Stimulated activated CD4-positive, alpha-beta T cell treated with anti-CD3 and anti-CD28 coated beads, Interleukin-12 subunit alpha, Interleukin-12 subunit beta, amount 100 ng/mL, for 48 hours (primary cell): ENCODE measurements around the gene ODAPH.
A peak's percentile ranks its signal among the peaks of the same experiment; 100 is the strongest.
"Not testable (repeated sequence)": the region's sequence is repeated elsewhere in the genome, so short reads cannot be mapped to it uniquely, and the experiment has no call there.

Source experiments
- DNase-seq, 3 donors: peaks; one replicate each; pipeline ENCODE4 v3.0.0-alpha.2; 2020; ENCODE audit warnings: low read depth in 2 of 3, low spot score in 1 of 3

The ODAPH gene

GRCh38 chr4:75555294-75556164 lies at the start of gene ODAPH:
Gene ODAPH (plus strand): TSS chr4:75556066. CDS start chr4:75556083, 17 bp downstream.
- DNase-seq: peak in 2 of 3 donors; percentile 6 to 13

DNA sequence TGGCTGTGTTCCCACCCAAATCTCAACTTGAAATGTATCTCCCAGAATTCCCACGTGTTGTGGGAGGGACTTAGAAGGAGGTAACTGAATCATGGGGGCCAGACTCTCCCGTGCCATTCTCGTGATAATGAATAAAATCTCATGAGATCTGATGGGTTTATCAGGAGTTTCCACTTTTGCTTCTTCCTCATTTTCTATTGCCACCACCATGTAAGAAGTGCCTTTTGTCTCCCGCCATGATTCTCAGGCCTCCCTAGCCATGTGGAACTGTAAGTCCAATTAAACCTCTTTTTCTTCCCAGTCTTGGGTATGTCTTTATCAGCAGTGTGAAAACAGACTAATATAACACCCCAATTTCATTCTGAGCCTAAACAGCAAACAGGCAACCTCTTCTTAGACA lies 46.3 kb upstream of the ODAPH start:
- DNase-seq: not testable (repeated sequence)

- no peak for DNase-seq
Measured at GRCh38 chr4:75511841-75512240, 44.0 kb upstream of the ODAPH start.

DNA sequence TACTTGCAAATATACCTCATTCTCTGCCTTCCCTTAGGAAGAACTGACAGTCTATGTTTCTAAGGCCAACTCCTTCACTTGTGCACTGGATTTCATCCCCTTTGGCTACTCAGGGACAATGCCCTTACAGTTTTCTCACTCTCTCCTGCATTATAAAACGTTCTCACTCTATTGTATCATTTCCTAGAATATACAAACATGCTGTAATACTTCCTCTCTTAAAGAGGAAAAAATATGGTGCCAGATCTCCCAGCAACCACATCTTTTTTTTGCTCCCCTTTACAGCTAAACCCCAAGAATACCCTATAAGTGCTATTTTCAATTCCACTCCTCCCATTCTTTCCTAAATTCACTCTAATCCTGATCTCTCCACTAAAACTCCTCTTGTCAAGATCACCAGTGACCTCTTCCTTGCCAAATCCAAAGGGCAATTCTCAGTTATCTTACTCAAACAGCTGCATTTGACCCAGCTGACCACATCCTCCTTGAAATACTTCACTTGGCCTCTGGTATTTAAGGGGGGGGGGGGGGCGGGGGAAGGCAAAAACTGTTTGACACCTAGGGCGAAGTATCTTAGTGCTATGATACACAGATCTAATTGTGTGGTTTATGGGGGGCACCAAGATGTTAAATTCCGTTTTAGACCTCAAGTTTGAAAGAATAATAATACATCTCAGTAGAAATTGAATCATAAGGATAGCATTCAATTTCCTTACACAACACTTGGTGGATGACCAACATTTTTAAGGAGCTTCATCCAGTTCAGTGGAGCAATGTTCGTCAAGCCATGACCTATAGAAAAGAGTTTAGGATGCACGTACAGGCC lies 43.3 kb upstream of the ODAPH start:
- no peak for DNase-seq

DNA sequence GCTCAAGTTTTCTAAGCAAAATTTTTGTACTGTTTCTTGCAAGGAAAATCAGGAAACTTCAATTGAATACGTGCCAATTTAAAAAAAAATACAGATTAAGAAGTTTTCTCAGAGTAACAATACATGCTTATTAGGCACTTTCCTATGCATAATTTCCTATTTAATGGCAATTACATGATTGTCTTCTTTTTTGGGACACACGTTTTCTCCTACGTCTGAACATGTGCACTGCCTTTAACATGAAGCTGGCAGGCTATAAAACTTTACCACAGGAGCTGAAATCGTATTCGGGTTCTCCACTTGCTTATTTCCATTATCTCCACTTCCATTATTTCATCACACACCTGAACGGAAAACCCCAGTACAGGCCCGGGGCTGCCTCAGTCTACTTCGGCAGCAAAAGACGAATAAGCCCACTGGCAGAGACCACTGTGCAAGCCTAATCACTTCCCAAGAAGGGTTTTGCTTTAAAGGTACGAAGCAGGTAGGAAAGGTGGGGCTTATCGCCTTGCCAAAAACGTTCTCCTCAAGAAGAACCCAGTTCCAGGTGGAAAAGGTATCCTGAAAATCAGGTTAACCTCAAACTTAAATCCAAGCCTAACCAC lies 42.2 kb upstream of the ODAPH start:
- peak in 1 of 3 donors; percentile 14 for DNase-seq

- peak; percentile 87 to 89 (median 87) for DNase-seq
Measured at GRCh38 chr4:75514131-75514948, 41.5 kb upstream of the ODAPH start, which contains the start of the genes RCHY1 and THAP6. Gene RCHY1 (minus strand): TSS chr4:75514403. CDS start chr4:75514286, 117 bp downstream. Gene THAP6 (plus strand): TSS chr4:75514473. CDS start chr4:75515453, 980 bp downstream.

DNA sequence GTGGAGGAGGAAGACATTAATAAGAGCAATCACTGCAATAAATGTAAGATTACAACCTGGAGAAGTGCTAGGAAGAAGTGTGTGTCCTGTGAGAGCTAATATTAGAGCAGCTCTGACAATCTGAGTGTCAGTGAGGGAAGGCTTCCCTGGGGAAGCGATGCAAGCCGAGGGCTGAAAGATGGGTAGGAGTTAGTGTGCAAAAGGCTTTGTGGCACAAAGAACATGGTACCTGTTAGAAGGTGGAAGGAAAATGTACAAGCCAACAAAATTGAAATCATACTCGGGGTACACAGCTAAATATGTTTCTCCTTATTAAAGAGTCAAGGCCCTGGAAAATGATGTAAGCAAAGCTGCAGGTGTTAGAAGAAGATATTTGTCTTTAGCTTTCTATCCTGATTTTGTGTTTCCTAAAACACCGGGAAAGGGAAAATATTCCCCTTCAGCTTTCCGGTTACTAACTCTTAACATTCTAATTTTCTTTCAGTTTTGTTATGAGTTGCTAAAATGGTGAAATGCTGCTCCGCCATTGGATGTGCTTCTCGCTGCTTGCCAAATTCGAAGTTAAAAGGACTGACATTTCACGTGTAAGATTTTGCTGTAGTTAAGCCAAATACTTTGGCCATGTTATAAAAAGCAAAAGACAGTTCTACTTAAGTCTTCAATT lies 40.8 kb upstream of the ODAPH start:
- DNase-seq: peak in 1 of 3 donors; percentile 8

DNA sequence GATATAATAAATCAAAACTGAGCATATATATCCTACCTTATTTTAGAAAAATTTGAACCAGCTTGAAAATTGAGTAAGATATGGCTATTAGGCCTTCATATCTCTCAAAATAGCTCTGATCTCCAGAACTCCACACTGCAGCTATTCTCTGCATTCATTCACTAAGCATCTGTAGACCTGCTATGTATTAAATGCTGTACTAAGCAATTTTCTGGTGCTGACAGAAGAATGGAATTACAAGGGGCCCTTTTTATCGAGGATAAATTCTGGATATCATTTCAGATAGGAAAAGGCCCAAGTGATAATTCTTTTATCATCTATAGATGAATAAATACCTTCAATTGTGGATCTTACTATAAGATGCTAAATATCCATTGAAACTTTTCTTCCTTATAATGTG lies 39.7 kb upstream of the ODAPH start:
- no peak for DNase-seq

- not testable (repeated sequence) for DNase-seq
Measured at GRCh38 chr4:75519452-75519851, 36.4 kb upstream of the ODAPH start.

DNA sequence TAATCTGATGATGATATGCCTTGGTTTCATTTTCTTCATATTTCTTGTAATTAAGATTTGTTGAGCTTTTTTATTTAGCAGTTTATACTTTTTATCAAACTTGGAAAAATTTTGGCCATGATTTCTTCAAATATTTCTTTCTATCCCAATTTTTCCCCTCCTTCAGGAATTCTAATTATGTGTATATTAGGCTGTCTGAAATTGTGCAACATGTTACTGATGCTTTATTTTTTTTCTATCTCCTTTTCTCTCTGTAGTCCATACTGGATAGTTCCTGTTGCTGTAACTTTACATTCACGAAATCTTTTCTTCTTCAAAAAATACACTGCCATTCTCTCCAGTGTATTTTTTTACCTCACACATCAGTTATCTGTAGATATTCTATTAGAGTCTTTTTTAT lies 30.8 kb upstream of the ODAPH start:
- DNase-seq: no peak

DNA sequence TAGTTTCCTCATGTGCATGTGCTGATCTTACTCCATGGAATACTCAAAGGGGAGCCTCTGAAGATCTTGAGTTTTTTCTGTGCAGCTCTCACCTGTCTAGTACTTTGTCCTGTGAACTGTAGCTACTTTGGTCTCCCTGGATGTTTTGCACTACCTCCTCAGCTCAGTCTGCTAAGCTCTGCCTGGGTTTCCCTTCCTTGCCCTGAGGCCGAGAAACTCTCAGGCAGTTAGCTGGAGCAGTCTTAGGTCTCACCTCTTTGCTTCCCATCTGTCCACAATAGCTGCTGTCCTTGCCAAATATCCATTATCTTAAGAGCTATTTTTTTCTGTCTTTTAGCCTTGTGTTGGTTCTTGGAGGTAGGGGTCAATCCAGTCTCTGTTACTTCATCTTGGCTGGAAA lies 30.0 kb upstream of the ODAPH start:
- no peak for DNase-seq

DNA sequence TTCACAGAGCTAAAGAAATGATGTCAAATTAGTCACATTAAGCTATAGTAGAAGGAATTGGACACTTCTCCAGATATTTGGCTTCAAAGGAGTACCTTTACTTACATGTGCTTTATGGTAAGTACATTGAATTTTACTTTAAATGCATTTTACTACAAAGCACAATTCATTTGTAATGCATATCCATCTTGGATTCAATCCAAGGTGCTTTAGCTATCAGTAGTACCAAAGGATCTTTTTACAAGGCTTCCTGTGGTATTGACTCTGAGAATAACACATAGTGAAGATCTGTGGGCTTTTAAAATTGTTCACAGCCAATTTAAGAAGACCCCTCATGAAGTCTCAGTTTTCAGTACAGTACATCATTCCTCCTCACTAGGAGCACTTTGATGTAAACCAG lies 28.4 kb upstream of the ODAPH start:
- DNase-seq: no peak

DNA sequence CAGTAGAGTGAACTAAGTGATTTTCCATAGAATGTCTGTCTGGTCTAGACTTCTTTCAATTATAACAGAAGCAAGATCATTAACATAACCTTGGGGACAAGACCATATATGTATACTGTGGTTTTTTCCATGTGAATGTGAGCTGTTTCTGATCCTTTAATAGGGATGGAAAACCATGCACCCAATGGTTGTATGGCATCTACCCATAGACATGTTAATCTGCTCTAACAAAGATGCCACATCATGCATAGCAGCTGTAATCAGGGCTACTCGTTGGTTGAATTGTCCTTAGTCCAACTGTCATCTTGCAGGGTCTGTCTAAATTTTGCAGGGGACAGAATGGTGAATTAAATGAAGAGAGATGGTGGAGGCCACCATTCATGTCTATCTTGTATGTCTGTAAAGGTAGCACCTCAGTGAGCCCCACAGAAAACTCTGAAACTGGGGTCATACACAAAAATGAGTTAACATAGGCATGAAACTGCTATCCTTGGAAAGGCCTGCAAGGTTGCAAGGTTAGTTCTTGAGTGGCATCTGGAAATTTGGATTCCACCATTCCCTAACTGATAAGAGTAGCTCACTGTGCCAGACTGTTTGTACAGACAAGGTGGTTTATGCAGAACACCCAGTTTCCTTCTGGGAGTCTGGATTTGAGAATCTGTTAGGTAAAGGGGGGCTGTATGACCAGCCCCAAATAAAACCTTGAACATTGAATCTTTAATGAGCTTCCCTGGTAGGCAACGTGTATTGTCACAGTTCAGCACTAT lies 25.1 kb upstream of the ODAPH start:
- no peak for DNase-seq

DNA sequence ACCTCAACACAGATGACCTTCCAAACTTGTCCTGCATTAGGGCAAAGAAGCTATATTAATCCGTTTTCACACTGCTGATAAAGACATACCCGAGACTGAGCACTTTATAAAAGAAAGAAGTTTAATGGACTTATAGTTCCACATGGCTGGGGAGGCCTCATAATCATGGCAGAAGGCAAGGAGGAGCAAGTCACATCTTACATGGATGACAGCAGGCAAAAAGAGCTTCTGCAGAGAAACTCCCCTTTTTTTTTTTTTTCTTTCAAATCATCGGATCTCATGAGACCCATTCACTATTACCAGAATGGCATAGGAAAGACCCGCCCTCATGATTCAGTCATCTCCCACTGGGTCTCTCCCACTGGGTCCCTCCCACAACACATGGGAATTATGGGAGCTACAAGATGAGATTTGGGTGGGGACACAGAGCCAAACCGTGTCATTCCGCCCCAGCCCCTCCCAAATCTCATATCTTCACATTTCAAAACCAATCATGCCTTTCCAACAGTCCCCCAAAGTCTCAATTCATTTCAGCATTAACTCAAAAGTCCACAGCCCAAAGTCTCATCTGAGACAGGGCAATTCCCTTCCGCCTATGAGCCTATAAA lies 24.2 kb upstream of the ODAPH start:
- DNase-seq: not testable (repeated sequence)

DNA sequence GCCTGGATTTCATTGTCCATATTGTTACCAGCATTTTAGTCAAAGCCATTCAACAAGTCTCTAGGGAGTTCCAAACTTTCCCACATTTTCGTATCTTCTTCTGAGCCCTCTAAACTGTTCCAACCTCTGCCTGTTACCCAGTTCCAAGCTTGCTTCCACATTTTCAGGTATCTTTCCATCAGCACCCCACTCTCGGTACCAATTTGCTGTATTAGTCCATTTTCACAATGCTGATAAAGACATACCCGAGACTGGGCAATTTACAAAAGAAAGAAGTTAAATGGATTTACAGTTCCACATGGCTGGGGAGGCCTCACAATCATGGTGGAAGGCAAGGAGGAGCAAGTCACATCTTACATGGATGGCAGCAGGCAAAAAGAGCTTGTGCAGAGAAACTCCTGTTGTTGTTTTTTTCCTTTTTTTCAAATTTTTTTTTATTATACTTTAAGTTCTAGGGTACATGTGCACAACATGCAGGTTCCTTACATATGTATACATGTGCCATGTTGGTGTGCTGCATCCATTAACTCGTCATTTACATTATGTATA lies 22.5 kb upstream of the ODAPH start:
- not testable (repeated sequence) for DNase-seq

- DNase-seq: not testable (repeated sequence)
Measured at GRCh38 chr4:75533926-75534325, 21.9 kb upstream of the ODAPH start.

DNA sequence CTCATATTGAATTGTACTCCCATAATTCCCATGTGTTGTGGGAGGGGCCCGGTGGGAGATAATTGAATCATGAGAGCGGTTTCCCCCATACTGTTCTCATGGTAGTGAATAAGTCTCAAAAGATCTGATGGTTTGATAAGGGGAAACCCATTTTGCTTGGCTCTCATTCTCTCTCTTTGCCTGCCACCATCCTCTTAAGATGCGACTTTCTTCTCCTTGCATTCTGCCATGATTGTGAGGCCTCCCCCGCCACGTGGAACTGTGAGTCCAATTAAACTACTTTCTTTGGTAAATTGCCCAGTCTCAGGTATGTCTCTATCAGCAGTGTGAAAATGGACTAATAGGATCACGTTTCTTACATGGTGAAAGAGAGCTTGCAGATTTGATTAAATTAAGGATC lies 18.6 kb upstream of the ODAPH start:
- not testable (repeated sequence) for DNase-seq

DNA sequence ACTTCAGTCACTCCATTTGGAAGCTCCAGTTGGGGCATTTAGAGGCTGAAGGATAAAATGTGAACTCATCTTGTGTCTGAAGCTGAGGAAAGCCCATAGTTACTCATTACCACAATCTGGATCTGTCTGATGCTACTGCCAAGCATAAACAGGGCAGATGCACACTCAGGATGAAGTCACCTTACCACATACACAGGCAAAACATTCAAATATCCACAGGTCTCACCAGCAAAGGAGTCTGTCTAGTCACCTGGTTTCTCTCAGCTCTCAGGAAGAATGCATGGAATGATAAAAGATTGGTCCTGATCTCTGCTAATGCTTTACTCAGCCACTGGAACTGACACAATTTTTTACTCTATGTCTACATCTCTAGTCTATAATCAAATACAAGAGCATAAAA lies 13.0 kb upstream of the ODAPH start:
- no peak for DNase-seq

DNA sequence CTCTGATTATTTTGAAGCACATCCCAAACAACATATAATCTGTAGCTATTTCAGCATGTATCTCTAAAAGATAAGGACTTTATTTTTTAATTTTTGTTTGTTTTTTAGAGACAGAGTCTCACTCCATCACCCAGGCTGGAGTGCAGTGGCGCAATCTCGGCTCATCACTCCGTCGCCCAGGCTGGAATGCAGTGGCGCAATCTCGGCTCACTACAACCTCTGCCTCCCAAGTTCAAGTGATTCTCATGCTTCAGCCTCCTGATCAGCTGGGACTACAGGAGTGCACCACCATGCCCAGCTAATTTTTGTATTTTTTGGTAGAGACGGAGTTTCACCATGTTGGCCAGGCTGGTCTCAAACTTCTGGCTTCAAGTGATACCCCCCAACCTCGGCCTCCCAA lies 11.6 kb upstream of the ODAPH start:
- not testable (repeated sequence) for DNase-seq
